PFSK-1 (cell line): ENCODE measurements around the gene MYO1A.

Experiments
- FOXP2 ChIP-seq: optimal IDR thresholded peaks from 2 replicates; pipeline ENCODE3; 2011; ENCODE audit warnings: borderline replicate concordance, control low read depth, inconsistent platforms; ENCODE audit not compliant: insufficient read depth; ENCODE audit errors: extremely low read length, extremely low read depth
- POLR2AphosphoS5 ChIP-seq: IDR thresholded peaks from 2 replicates; pipeline ENCODE4 v1.6.1; 2012; ENCODE audit warnings: low read depth, mild to moderate bottlenecking, control low read depth, low read length, moderate library complexity
- SIN3A ChIP-seq: IDR thresholded peaks from 2 replicates; pipeline ENCODE4 v1.6.1; 2012; ENCODE audit warnings: mild to moderate bottlenecking, low read length, moderate library complexity, borderline replicate concordance; ENCODE audit not compliant: insufficient read depth
- TAF1 ChIP-seq: IDR thresholded peaks from 2 replicates; pipeline ENCODE4 v1.6.1; 2012; ENCODE audit warnings: low read length, control low read depth, borderline replicate concordance; ENCODE audit not compliant: insufficient read depth
- TF ChIP-seq, protein P1 (sequence below), 2 experiments: IDR thresholded peaks; 2 replicates each; pipeline versions ENCODE4 v1.6.1 to v1.8.0; 2011 to 2012; ENCODE audit warnings: low read depth in 2 of 2, low read length in 2 of 2, control low read depth in 1 of 2, inconsistent platforms in 1 of 2, mild to moderate bottlenecking in 1 of 2, moderate library complexity in 1 of 2; ENCODE audit not compliant: insufficient read depth in 1 of 2

Gene MYO1A

DNA sequence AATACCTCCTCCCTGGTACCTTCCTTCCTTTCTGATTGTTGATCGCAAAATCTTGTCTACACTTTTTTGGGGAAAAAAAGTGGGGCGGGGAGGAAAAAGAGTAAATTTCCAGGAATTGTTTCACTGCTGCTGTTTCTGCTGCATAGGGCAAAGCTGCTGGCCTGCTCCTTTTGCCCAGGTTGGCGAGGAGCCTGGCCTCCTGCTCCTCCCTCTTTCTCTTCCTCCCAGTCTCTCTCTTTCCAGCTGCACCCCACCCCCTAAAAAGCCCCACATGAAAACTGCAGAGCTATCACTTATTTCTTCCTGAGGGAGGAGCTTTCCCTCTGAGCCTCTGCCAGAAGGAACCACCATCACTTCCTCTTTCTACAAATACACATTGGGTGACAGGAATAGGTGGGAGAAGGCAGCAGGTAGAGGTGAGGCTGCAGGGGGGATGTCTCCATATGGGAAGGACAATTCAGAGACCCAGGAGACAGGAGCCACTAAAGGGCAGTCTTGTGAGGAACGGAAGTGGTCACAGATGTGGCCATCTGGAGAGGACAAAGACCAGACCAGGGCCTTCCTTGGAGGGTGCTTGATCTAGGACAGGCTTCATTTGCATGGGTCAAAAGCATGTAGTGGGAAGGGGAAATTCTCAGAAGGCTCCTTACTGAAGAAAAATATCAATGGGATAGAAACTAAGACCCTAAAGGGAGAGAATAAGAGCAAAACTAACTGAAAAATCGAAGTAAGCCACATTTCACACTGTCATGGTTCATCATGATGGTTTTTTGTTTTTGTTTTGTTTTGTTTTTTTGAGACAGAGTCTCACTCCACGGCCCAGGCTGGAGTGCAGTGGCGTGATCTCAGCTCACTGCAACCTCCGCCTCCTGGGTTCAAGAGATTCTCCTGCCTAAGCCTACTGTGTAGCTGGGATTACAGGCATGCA, 58.3 kb downstream of the MYO1A start:
- TF ChIP-seq FOXP2 (no peak), SIN3A (no peak), POLR2AphosphoS5 (no peak), TAF1 (no peak)
- TF ChIP-seq, protein P1, sequence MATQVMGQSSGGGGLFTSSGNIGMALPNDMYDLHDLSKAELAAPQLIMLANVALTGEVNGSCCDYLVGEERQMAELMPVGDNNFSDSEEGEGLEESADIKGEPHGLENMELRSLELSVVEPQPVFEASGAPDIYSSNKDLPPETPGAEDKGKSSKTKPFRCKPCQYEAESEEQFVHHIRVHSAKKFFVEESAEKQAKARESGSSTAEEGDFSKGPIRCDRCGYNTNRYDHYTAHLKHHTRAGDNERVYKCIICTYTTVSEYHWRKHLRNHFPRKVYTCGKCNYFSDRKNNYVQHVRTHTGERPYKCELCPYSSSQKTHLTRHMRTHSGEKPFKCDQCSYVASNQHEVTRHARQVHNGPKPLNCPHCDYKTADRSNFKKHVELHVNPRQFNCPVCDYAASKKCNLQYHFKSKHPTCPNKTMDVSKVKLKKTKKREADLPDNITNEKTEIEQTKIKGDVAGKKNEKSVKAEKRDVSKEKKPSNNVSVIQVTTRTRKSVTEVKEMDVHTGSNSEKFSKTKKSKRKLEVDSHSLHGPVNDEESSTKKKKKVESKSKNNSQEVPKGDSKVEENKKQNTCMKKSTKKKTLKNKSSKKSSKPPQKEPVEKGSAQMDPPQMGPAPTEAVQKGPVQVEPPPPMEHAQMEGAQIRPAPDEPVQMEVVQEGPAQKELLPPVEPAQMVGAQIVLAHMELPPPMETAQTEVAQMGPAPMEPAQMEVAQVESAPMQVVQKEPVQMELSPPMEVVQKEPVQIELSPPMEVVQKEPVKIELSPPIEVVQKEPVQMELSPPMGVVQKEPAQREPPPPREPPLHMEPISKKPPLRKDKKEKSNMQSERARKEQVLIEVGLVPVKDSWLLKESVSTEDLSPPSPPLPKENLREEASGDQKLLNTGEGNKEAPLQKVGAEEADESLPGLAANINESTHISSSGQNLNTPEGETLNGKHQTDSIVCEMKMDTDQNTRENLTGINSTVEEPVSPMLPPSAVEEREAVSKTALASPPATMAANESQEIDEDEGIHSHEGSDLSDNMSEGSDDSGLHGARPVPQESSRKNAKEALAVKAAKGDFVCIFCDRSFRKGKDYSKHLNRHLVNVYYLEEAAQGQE (IDR thresholded peaks at IDR 0.05; ENCODE audit: insufficient read depth in 1 of 2, low read depth in 2 of 2, low read length in 2 of 2), result no peak

DNA sequence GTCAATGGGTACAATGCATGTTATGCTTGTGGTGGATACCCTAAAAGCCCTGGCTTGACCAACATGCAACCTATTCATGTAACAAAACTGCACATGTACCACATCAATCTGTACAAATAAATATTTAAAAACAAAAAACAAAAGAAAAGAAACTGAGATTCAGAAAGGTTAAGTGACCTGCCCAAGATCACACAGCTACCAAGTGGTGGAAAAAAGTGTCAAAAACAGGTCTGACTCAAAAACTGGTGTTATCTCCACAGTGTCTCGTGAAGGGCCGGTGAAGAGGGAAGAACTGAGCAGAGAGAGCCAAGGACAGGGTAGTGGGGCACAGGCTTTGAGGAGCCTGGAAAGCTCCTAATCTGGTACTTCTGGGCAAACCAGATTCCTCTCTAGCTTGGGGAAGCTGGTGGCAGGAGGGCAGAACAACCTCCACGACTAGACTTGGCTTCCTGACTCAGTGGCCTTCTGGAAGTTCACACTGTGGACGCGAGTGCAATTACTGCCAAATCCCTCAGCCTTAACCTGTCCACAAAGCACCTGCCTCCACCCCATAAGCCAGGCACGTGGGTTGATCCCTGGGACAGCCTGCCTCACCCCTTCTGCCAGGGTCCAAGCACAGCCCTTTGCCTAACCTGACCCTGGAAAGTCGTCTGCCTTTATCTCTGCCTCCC, 59.1 kb downstream of the MYO1A start:
- TF ChIP-seq TAF1, result no peak
- no peak for TF ChIP-seq SIN3A
- TF ChIP-seq, protein P1 (IDR thresholded peaks at IDR 0.05; ENCODE audit: insufficient read depth in 1 of 2, low read depth in 2 of 2, low read length in 2 of 2), result no peak
- no peak for TF ChIP-seq POLR2AphosphoS5
- no peak for TF ChIP-seq FOXP2

DNA sequence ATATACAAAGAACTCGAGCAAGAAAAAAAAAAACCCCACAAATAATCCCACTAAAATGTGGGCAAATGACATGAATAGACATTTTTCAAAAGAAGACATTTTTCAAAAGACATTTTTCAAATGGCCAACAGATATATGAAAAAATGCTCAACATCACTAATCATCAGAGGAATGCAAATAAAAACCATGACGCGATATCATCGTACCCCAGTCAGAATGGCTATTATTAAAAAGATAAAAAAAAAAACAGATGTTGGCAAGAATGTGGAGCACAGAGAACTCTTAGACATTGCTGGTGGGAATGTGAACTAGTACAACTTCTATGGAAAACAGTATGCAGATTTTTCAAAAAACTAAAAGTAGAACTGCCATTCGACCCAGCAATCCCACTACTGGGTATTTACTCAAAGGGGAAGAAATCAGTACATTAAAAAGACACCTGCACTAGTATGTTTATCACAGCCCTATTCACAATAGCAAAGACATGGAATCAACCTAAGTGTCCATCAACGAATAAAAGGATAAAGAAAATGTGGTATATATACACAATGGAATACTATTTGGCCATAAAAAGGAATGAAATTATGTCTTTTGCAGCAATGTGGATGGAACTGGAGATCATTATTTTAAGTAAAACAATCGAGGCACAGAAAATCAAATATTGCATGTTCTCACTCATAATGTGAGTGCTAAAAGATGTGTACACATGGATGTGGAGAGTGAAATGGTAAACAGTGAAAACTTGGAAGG, 59.9 kb downstream of the MYO1A start:
- no peak for TF ChIP-seq POLR2AphosphoS5
- no peak for TF ChIP-seq SIN3A
- TF ChIP-seq TAF1, result no peak
- TF ChIP-seq, protein P1 (IDR thresholded peaks at IDR 0.05; ENCODE audit: insufficient read depth in 1 of 2, low read depth in 2 of 2, low read length in 2 of 2), result no peak
- TF ChIP-seq FOXP2, result no peak

DNA sequence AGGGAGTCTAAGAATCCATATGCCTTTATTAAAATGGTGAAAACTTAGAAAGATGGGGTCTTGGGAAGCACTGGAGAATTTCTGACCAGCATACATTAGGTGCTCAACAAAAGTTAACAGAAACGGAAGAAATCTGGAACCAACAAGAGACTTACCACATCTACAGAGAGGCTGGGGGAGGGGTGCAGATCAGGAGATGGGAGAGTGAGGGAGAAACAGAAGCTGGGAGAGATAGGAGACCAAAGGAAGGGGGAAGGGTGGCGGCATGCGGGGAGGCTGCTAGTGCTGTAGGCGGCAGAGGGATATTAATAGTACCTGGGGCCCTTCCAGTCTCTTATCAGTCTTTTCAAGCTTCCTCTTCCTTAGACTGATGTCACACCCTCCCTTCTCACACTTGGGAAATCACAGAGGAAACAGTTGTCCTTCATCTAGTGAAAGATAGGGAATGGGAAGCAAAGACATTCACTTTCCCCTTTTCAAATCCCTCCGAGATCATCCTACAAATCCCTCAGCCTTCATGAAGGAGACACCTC, 61.7 kb downstream of the MYO1A start:
- TF ChIP-seq TAF1 (no peak), POLR2AphosphoS5 (no peak), FOXP2 (no peak), SIN3A (no peak)
- TF ChIP-seq, protein P1 (IDR thresholded peaks at IDR 0.05; ENCODE audit: insufficient read depth in 1 of 2, low read depth in 2 of 2, low read length in 2 of 2), result no peak
